CD4-positive, alpha-beta T cell (primary cell): ENCODE data around the gene NOS3. TPM values are rescaled to one million over a fixed set of nuclear protein-coding genes. Genes with fewer than 3 reads are reported as not detected.

Experiments
- ATAC-seq: fragments of 200-7000 bp; cut with Tn5 transposase; one replicate; pipeline ENCODE4 v1.10.0; 2022; ENCODE audit warnings: mild to moderate bottlenecking; ENCODE audit not compliant: poor library complexity
- CTCF ChIA-PET: fragments of 350-600 bp; sonication (Branson Sonifier 250); formaldehyde crosslinking; loops from one replicate; lab custom pipeline; 2021; ENCODE audit warnings: antibody characterized with exemption, inconsistent platforms; lab: Charles Lee
- POLR2A ChIA-PET: fragments of 350-600 bp; sonication (Branson Sonifier 250); formaldehyde crosslinking; loops from one replicate; lab custom pipeline; 2021; ENCODE audit warnings: antibody characterized with exemption, inconsistent platforms; lab: Charles Lee
- DNase-seq, 14 experiments: peaks; one replicate each; pipeline ENCODE4 v3.0.0-alpha.2; 2013 to 2020; ENCODE audit warnings: mixed read lengths in 2 of 14
- H3K27ac ChIP-seq, 2 donors: one replicate each; pipeline versions ENCODE4 v1.5.1 to v1.7.0; 2013; ENCODE audit warnings: low read length in 2 of 2, low read depth in 1 of 2, mild to moderate bottlenecking in 1 of 2
- H3K27me3 ChIP-seq, 2 experiments: 1 replicate in 1 of 2; 2 replicates in 1 of 2; pipeline versions ENCODE4 v1.6.1 to v1.7.0; 2013; ENCODE audit warnings: low read length in 2 of 2, control low read depth in 1 of 2, mild to moderate bottlenecking in 1 of 2, moderate library complexity in 1 of 2; ENCODE audit not compliant: insufficient read depth in 2 of 2, control insufficient read depth in 1 of 2
- H3K36me3 ChIP-seq: one replicate; pipeline ENCODE4 v1.6.1; 2013; ENCODE audit warnings: low read length, control low read depth; ENCODE audit not compliant: insufficient read depth
- H3K4me1 ChIP-seq: one replicate; pipeline ENCODE4 v1.6.1; 2013; ENCODE audit warnings: low read length, control low read depth; ENCODE audit not compliant: insufficient read depth
- H3K4me3 ChIP-seq: one replicate; pipeline ENCODE4 v1.5.1; 2013; ENCODE audit warnings: mild to moderate bottlenecking, low read length, moderate library complexity
- H3K9me3 ChIP-seq, 2 experiments: 1 replicate in 1 of 2; 2 replicates in 1 of 2; pipeline versions ENCODE4 v1.6.1 to v1.7.0; 2013; ENCODE audit warnings: low read length in 2 of 2, mild to moderate bottlenecking in 2 of 2, control low read depth in 1 of 2, moderate library complexity in 1 of 2; ENCODE audit not compliant: control insufficient read depth in 1 of 2, insufficient read depth in 1 of 2
- H3K27ac Mint-ChIP-seq: one replicate; pipeline ENCODE4 v1.8.0; 2020; ENCODE audit warnings: mixed read lengths
- H3K27me3 Mint-ChIP-seq: one replicate; pipeline ENCODE4 v1.8.0; 2021; ENCODE audit warnings: mixed read lengths
- H3K36me3 Mint-ChIP-seq: one replicate; pipeline ENCODE4 v1.8.0; 2021; ENCODE audit warnings: low read depth, mixed read lengths
- H3K4me1 Mint-ChIP-seq: one replicate; pipeline ENCODE4 v1.8.0; 2021; ENCODE audit warnings: low read depth, mixed read lengths
- H3K4me3 Mint-ChIP-seq: one replicate; pipeline ENCODE4 v1.8.0; 2020; ENCODE audit warnings: mild to moderate bottlenecking, mixed read lengths
- H3K9me3 Mint-ChIP-seq: one replicate; pipeline ENCODE4 v1.8.0; 2020; ENCODE audit warnings: mixed read lengths
- intact Hi-C, 2 experiments: fragments of 100-400 bp; cut with DNase I in 1 of 2; cut with micrococcal nuclease in 1 of 2; formaldehyde crosslinking; loops; one replicate each; pipeline versions ENCODE4 v1.15.1 to v1.9.0; 2023 to 2025; cut with DNase I, micrococcal nuclease
- total RNA-seq, 174 experiments: library from RNA in 2 of 174; stranded (reverse) in 2 of 174; gene quantifications; one replicate each; pipeline ENCODE4 v1.2.3 and lab custom pipeline; 2021 to 2026
- TF ChIP-seq, protein P1 (sequence below): fragments of 200-600 bp; IDR thresholded peaks from one replicate; pipeline ENCODE4 v1.8.0; 2022; ENCODE audit warnings: antibody characterized with exemption, mild to moderate bottlenecking

NOS3 gene
- total RNA-seq, 2 experiments from 2014 or later, result 3.9 to 7.1 TPM

DNA sequence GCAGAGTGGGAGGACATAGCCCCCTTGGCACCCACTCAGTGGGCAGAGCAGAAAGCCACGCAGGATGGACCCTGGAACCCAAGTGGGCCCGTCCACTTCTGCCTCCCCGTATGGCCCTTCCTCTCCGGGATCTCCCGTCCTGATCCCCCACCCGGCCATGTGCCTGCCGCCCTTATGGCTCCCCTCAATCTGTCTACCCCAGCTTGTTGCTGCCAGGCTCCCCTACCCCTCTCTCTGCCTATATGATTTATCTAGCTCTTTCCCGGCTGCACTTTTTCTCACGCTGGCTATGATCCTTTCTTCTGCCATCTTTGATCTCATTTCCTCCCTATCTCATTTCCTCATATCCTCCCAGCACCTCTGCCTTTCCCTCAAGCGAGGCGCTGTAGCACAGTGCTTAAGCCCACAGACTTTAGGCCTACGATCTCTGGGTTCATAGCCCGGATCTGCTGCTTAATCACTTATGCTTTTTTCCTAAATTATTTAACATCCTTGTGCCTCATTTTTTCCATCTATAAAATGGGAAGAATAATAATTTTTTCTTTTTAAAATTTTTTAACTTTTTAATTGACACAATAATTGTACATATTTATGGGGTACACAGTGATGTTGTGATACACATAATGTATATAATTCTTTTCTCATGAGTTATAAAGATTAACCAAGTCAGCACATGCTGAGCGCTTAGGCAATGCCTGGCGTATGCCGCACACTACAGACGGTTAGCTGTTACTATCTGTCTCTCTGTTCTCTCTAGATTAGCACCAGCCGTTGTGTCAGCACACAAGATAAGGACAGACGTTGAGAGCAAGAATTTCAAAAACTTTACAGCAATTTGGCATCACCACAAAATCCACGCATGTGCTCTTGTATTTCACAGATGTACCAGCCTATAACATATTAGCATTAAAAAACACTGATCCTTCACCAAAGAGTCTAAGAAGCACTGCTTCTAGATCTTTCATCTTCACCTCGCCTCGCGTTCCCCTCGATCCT is 30.8 kb upstream of the NOS3 start:
- intact Hi-C loops, result loop anchor here in 1 of 2 experiments (5.0 kb wide), 1 partner anchor 53 kb away; no protein-coding TSS in a partner anchor
- TF ChIP-seq, protein P1, sequence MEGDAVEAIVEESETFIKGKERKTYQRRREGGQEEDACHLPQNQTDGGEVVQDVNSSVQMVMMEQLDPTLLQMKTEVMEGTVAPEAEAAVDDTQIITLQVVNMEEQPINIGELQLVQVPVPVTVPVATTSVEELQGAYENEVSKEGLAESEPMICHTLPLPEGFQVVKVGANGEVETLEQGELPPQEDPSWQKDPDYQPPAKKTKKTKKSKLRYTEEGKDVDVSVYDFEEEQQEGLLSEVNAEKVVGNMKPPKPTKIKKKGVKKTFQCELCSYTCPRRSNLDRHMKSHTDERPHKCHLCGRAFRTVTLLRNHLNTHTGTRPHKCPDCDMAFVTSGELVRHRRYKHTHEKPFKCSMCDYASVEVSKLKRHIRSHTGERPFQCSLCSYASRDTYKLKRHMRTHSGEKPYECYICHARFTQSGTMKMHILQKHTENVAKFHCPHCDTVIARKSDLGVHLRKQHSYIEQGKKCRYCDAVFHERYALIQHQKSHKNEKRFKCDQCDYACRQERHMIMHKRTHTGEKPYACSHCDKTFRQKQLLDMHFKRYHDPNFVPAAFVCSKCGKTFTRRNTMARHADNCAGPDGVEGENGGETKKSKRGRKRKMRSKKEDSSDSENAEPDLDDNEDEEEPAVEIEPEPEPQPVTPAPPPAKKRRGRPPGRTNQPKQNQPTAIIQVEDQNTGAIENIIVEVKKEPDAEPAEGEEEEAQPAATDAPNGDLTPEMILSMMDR, result no peak
- H3K27ac Mint-ChIP-seq, result no peak overlapping the region
- H3K4me3 ChIP-seq, result no peak overlapping the region
- peaks cover 0 to 25% of the 10 kb centered on the region in 2 experiments for H3K9me3 ChIP-seq
- peaks cover 23 to 30% of the 10 kb centered on the region in 2 experiments for H3K27me3 ChIP-seq
- peak in 4 of 14 experiments; percentile 14 to 67 (median 40) for DNase-seq
- H3K4me1 ChIP-seq, result peaks cover 22% of the 10 kb centered on the region
- peaks cover 28% of the 10 kb centered on the region for H3K4me1 Mint-ChIP-seq
- CTCF ChIA-PET, result interaction anchor here (1.0 to 1.2 kb wide), 2 partner anchors 15 to 54 kb away, joined by 3 read pairs; no protein-coding TSS in a partner anchor
- peaks cover 46% of the 10 kb centered on the region for H3K27me3 Mint-ChIP-seq
- POLR2A ChIA-PET, result interaction anchor here (1.2 kb wide), 1 partner anchor 14 kb away, joined by 3 read pairs; no protein-coding TSS in a partner anchor
- no peaks in the 10 kb centered on the region for H3K9me3 Mint-ChIP-seq
- H3K36me3 ChIP-seq, result no peaks in the 10 kb centered on the region
- ATAC-seq, result peak; percentile 73
- no peaks in the 10 kb centered on the region for H3K36me3 Mint-ChIP-seq
- no peak overlapping the region for H3K27ac ChIP-seq
- H3K4me3 Mint-ChIP-seq, result peak overlapping the region; percentile 3

DNA sequence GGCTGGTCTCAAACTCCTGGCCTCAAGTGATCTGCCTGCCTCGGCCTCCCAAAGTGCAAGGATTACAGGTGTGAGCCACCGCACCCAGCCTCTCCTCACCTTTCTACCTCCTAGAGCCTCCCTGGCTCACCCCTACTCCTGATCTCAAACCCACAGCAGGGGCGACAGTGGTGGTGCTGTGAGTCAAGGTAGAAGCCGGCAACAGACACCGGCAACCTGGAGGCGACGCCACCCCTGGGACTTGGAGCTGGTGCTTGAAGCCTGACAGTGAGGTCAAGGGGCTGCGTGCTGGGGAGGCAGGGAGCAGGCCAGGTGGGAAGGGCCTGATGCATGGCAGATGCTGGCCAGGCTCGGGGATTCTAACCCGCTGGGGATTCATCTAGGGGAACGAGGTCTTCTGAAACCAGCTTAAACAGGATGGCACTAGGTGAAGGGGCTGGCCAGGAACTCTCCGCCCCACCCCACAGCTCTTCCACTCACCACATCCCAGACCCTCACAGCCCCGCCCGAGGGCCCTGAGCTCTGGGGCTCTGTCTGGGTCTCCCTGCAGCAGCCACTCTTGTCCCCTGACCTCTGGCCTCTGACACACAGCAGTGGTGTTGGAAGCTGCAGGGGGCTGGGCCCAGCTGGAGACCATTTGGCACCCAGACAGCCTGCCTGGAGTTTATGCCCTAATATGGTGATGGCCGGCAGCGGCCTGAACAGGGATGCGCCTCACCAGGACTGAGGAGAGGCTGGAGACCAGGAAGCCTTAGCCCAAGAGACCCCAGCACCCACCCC is 29.1 kb upstream of the NOS3 start:
- Mint-ChIP-seq H3K9me3 (no peaks in the 10 kb centered on the region), H3K27me3 (peaks cover 38% of the 10 kb centered on the region), H3K4me3 (no peak overlapping the region), H3K36me3 (no peaks in the 10 kb centered on the region), H3K4me1 (peaks cover 28% of the 10 kb centered on the region), H3K27ac (no peak overlapping the region)
- Histone ChIP-seq H3K4me3 (no peak overlapping the region), H3K9me3 (peaks cover 0 to 19% of the 10 kb centered on the region in 2 experiments), H3K27ac (no peak overlapping the region), H3K27me3 (peaks cover 18 to 26% of the 10 kb centered on the region in 2 experiments), H3K4me1 (peaks cover 22% of the 10 kb centered on the region), H3K36me3 (no peaks in the 10 kb centered on the region)
- DNase-seq, result no peak
- ATAC-seq, result no peak
- POLR2A ChIA-PET, result interaction anchor here (1.0 to 1.2 kb wide), 2 partner anchors 12 to 52 kb away, joined by 3 read pairs; no protein-coding TSS in a partner anchor
- intact Hi-C loops, result loop anchor here in 1 of 2 experiments (1.0 kb wide), 1 partner anchor 150 kb away; no protein-coding TSS in a partner anchor
- TF ChIP-seq, protein P1, result no peak
- CTCF ChIA-PET, result interaction anchor here (1.2 kb wide), 1 partner anchor 27 kb away, joined by 4 read pairs; no protein-coding TSS in a partner anchor

DNA sequence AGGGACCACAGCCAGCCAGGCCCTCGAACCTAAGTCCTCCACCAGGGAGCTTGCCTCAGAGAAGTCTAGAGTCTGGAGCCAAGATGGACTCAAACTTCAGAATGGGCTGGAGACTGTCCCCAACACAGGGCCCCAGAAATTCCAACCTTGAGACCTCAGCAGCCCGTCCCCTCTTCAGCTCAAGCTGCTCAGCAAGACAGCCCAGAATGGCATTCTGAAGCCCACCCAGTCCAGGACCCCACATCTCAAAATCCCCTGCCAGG is 28.6 kb upstream of the NOS3 start:
- Mint-ChIP-seq H3K27me3 (peaks cover 33% of the 10 kb centered on the region), H3K4me1 (peaks cover 25% of the 10 kb centered on the region), H3K27ac (no peak overlapping the region), H3K9me3 (no peaks in the 10 kb centered on the region), H3K4me3 (no peak overlapping the region), H3K36me3 (no peaks in the 10 kb centered on the region)
- H3K27ac ChIP-seq, result no peak overlapping the region
- peaks cover 0 to 13% of the 10 kb centered on the region in 2 experiments for H3K9me3 ChIP-seq
- CTCF ChIA-PET, result interaction anchor here (0.8 to 1.2 kb wide), 3 partner anchors 18 to 28 kb away, joined by 4 to 5 read pairs (median 4); partner anchors contain the start of gene NOS3
- H3K4me3 ChIP-seq, result no peak overlapping the region
- H3K4me1 ChIP-seq, result peaks cover 22% of the 10 kb centered on the region
- no peak for DNase-seq
- no peak for ATAC-seq
- POLR2A ChIA-PET, result interaction anchor here (1.0 to 1.2 kb wide), 2 partner anchors 51 to 57 kb away, joined by 3 to 9 read pairs; no protein-coding TSS in a partner anchor
- intact Hi-C loops, result loop anchor here in 1 of 2 experiments (1.0 kb wide), 1 partner anchor 149 kb away; no protein-coding TSS in a partner anchor
- no peaks in the 10 kb centered on the region for H3K36me3 ChIP-seq
- TF ChIP-seq, protein P1, result no peak
- H3K27me3 ChIP-seq, result peaks cover 13 to 21% of the 10 kb centered on the region in 2 experiments
